IPS-11a (cell line): ENCODE data around the gene DNASE1.
"Not testable (repeated sequence)": the region's sequence is repeated elsewhere in the genome, so short reads cannot be mapped to it uniquely, and the experiment has no call there.

ENCODE experiments used
- H3K4me3 ChIP-seq: one replicate; pipeline ENCODE4 v1.5.1; 2013; ENCODE audit warnings: low read depth, low read length, control low read depth

Gene DNASE1

GRCh38 chr16:3640632-3641501 lies 13.6 kb upstream of the DNASE1 start:
- no peak overlapping the region for H3K4me3 ChIP-seq

GRCh38 chr16:3641801-3642396 lies 12.6 kb upstream of the DNASE1 start:
- no peak overlapping the region for H3K4me3 ChIP-seq

GRCh38 chr16:3642397-3643094 lies 11.9 kb upstream of the DNASE1 start:
- H3K4me3 ChIP-seq: no peak overlapping the region

GRCh38 chr16:3643095-3643730 lies 11.3 kb upstream of the DNASE1 start:
- H3K4me3 ChIP-seq: no peak overlapping the region

GRCh38 chr16:3645108-3645503 lies 9.4 kb upstream of the DNASE1 start:
- no peak overlapping the region for H3K4me3 ChIP-seq

- no peak overlapping the region for H3K4me3 ChIP-seq
Measured at GRCh38 chr16:3645504-3646347, 8.8 kb upstream of the DNASE1 start.

GRCh38 chr16:3646348-3646920 lies 8.1 kb upstream of the DNASE1 start:
- H3K4me3 ChIP-seq: no peak overlapping the region

- H3K4me3 ChIP-seq: no peak overlapping the region
Measured at GRCh38 chr16:3650631-3651265, 3.7 kb upstream of the DNASE1 start.

- H3K4me3 ChIP-seq: no peak overlapping the region
Measured at GRCh38 chr16:3651461-3652372, 2.8 kb upstream of the DNASE1 start.

- H3K4me3 ChIP-seq: no peak overlapping the region
Measured at GRCh38 chr16:3652373-3653195, 1.9 kb upstream of the DNASE1 start.

- no peak overlapping the region for H3K4me3 ChIP-seq
Measured at GRCh38 chr16:3655030-3655395, 522 bp downstream of the DNASE1 start.

GRCh38 chr16:3655396-3656159 lies 1.1 kb downstream of the DNASE1 start:
- H3K4me3 ChIP-seq: no peak overlapping the region

GRCh38 chr16:3656160-3656490 lies 1.6 kb downstream of the DNASE1 start:
- H3K4me3 ChIP-seq: not testable (repeated sequence)

GRCh38 chr16:3656491-3657468 lies 2.3 kb downstream of the DNASE1 start:
- no peak overlapping the region for H3K4me3 ChIP-seq

GRCh38 chr16:3659251-3659650 lies 4.8 kb downstream of the DNASE1 start:
- no peak overlapping the region for H3K4me3 ChIP-seq

GRCh38 chr16:3661311-3661710 lies 6.8 kb downstream of the DNASE1 start:
- no peak overlapping the region for H3K4me3 ChIP-seq
